Panc1 (cell line): ENCODE measurements around the gene BIK.

ENCODE experiments used
- POLR2AphosphoS5 ChIP-seq: IDR thresholded peaks from 2 replicates; pipeline ENCODE4 v1.6.1; 2012; ENCODE audit warnings: mild to moderate bottlenecking, low read depth, low read length, moderate library complexity
- SIN3A ChIP-seq: IDR thresholded peaks from 2 replicates; pipeline ENCODE4 v1.6.1; 2012; ENCODE audit warnings: low read depth, mild to moderate bottlenecking, low read length, moderate library complexity, borderline replicate concordance; ENCODE audit not compliant: insufficient read depth
- TF ChIP-seq, protein P1 (sequence below): fragments of 450-650 bp; IDR thresholded peaks from 2 replicates; pipeline ENCODE4 v1.5.1; 2017; ENCODE audit warnings: mild to moderate bottlenecking
- TF ChIP-seq, protein P2 (sequence below), 2 experiments: IDR thresholded peaks; 2 replicates each; pipeline ENCODE4 v1.6.1; 2011 to 2012; ENCODE audit warnings: low read depth in 2 of 2, control low read depth in 1 of 2, low read length in 1 of 2, mild to moderate bottlenecking in 1 of 2, moderate library complexity in 1 of 2; ENCODE audit not compliant: insufficient read depth in 1 of 2

DNA sequence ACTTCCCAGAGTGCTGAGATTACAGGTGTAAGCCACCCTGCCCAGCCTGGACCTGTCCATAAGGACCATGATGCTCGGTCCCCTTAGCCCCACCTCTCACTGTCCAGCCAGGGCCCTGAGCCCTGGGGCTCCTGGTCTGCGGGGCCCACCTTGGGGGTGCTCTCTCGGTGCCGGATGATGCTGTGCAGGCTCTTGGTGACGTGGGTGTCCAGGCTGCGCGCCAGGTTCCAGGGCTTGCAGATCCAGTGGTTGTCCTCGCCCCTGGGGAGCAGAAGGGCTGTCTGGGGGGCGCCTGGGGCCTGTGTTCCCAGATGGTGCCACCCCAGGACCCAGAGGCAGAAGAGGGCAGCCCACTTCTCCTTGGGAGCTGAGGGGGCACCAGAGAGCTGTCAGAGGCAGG, 63.0 kb downstream of the BIK start:
- TF ChIP-seq, protein P1, sequence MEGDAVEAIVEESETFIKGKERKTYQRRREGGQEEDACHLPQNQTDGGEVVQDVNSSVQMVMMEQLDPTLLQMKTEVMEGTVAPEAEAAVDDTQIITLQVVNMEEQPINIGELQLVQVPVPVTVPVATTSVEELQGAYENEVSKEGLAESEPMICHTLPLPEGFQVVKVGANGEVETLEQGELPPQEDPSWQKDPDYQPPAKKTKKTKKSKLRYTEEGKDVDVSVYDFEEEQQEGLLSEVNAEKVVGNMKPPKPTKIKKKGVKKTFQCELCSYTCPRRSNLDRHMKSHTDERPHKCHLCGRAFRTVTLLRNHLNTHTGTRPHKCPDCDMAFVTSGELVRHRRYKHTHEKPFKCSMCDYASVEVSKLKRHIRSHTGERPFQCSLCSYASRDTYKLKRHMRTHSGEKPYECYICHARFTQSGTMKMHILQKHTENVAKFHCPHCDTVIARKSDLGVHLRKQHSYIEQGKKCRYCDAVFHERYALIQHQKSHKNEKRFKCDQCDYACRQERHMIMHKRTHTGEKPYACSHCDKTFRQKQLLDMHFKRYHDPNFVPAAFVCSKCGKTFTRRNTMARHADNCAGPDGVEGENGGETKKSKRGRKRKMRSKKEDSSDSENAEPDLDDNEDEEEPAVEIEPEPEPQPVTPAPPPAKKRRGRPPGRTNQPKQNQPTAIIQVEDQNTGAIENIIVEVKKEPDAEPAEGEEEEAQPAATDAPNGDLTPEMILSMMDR, result no peak
- TF ChIP-seq SIN3A (no peak), POLR2AphosphoS5 (no peak)
- TF ChIP-seq, protein P2, sequence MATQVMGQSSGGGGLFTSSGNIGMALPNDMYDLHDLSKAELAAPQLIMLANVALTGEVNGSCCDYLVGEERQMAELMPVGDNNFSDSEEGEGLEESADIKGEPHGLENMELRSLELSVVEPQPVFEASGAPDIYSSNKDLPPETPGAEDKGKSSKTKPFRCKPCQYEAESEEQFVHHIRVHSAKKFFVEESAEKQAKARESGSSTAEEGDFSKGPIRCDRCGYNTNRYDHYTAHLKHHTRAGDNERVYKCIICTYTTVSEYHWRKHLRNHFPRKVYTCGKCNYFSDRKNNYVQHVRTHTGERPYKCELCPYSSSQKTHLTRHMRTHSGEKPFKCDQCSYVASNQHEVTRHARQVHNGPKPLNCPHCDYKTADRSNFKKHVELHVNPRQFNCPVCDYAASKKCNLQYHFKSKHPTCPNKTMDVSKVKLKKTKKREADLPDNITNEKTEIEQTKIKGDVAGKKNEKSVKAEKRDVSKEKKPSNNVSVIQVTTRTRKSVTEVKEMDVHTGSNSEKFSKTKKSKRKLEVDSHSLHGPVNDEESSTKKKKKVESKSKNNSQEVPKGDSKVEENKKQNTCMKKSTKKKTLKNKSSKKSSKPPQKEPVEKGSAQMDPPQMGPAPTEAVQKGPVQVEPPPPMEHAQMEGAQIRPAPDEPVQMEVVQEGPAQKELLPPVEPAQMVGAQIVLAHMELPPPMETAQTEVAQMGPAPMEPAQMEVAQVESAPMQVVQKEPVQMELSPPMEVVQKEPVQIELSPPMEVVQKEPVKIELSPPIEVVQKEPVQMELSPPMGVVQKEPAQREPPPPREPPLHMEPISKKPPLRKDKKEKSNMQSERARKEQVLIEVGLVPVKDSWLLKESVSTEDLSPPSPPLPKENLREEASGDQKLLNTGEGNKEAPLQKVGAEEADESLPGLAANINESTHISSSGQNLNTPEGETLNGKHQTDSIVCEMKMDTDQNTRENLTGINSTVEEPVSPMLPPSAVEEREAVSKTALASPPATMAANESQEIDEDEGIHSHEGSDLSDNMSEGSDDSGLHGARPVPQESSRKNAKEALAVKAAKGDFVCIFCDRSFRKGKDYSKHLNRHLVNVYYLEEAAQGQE (IDR thresholded peaks at IDR 0.05; ENCODE audit: insufficient read depth in 1 of 2, low read depth in 2 of 2, low read length in 1 of 2), result no peak
